Ascending aorta (tissue), 2 donors: ENCODE data around the gene RGS6. TPM values are rescaled to one million over a fixed set of nuclear protein-coding genes. Genes with fewer than 3 reads are reported as not detected.

Experiments
- DNase-seq, 2 donors: peaks; one replicate each; pipeline ENCODE4 v3.0.0-alpha.2; 2019; ENCODE audit warnings: low spot score in 2 of 2
- H3K27ac ChIP-seq, 2 donors: fragments of 200-600 bp; sonication (generic); one replicate each; pipeline ENCODE4 v1.5.1; 2016 to 2017; ENCODE audit warnings: mild to moderate bottlenecking in 1 of 2
- H3K27me3 ChIP-seq: fragments of 200-600 bp; sonication (generic); one replicate; pipeline ENCODE4 v1.5.1; 2017
- H3K36me3 ChIP-seq, 2 donors: fragments of 200-600 bp; sonication (generic); one replicate each; pipeline ENCODE4 v1.5.1; 2016
- H3K4me1 ChIP-seq, 2 donors: fragments of 200-600 bp; sonication (generic); one replicate each; pipeline ENCODE4 v1.5.1; 2016 to 2017; ENCODE audit warnings: mild to moderate bottlenecking in 1 of 2
- H3K4me3 ChIP-seq, 2 donors: fragments of 200-600 bp; sonication (generic); one replicate each; pipeline ENCODE4 v1.5.1; 2016 to 2017; ENCODE audit warnings: mild to moderate bottlenecking in 1 of 2
- H3K9me3 ChIP-seq, 2 donors: fragments of 200-600 bp; sonication (generic); one replicate each; pipeline ENCODE4 v1.5.1; 2016
- CTCF ChIP-seq, 3 experiments: fragments of 200-600 bp in 2 of 3; fragments of 450-650 bp in 1 of 3; sonication (generic) in 2 of 3; IDR thresholded peaks; one replicate each; pipeline ENCODE4 v1.5.1; 2016 to 2019; ENCODE audit warnings: antibody characterized with exemption in 3 of 3, mild to moderate bottlenecking in 1 of 3, moderate library complexity in 1 of 3
- intact Hi-C: fragments of 100-400 bp; cut with DNase I; formaldehyde crosslinking; loops from one replicate; pipeline ENCODE4 v1.15.1; 2023
- total RNA-seq: library from RNA; depleted of rRNA; stranded (reverse); fragments of >200 nt; gene quantifications from one replicate; pipeline ENCODE4 v1.1.0, GENCODE V29; 2016

RGS6 gene
- total RNA-seq, 1 donor from 2014 or later = 0.11 TPM

- no peak for TF ChIP-seq CTCF (IDR thresholded peaks at IDR 0.05)
- H3K4me3 ChIP-seq = no peak overlapping the region
- H3K9me3 ChIP-seq = no peaks in the 10 kb centered on the region
- no peaks in the 10 kb centered on the region for H3K27me3 ChIP-seq
- intact Hi-C loops = no loop called here
- no peaks in the 10 kb centered on the region for H3K4me1 ChIP-seq
- H3K27ac ChIP-seq = no peak overlapping the region
- no peak for DNase-seq
- H3K36me3 ChIP-seq = no peaks in the 10 kb centered on the region
These were observed 472.0 kb downstream of the RGS6 start for GRCh38 chr14:72404106-72404774.

- Histone ChIP-seq H3K27ac (no peak overlapping the region), H3K9me3 (no peaks in the 10 kb centered on the region), H3K4me3 (no peak overlapping the region), H3K4me1 (no peaks in the 10 kb centered on the region), H3K36me3 (no peaks in the 10 kb centered on the region), H3K27me3 (no peaks in the 10 kb centered on the region)
- no peak for DNase-seq
- no peak for TF ChIP-seq CTCF (IDR thresholded peaks at IDR 0.05)
- intact Hi-C loops = no loop called here
These were observed 472.8 kb downstream of the RGS6 start for GRCh38 chr14:72404998-72405397.

GRCh38 chr14:72408020-72408419 lies 475.8 kb downstream of the RGS6 start:
- Histone ChIP-seq H3K9me3 (no peaks in the 10 kb centered on the region), H3K4me1 (no peaks in the 10 kb centered on the region), H3K27me3 (no peaks in the 10 kb centered on the region), H3K4me3 (no peak overlapping the region), H3K36me3 (no peaks in the 10 kb centered on the region), H3K27ac (no peak overlapping the region)
- no peak for DNase-seq
- no peak for TF ChIP-seq CTCF (IDR thresholded peaks at IDR 0.05)
- intact Hi-C loops = no loop called here

- no peak overlapping the region for H3K27ac ChIP-seq
- H3K27me3 ChIP-seq = no peaks in the 10 kb centered on the region
- no peaks in the 10 kb centered on the region for H3K36me3 ChIP-seq
- TF ChIP-seq CTCF (IDR thresholded peaks at IDR 0.05) = no peak
- DNase-seq = no peak
- intact Hi-C loops = no loop called here
- H3K4me3 ChIP-seq = no peak overlapping the region
- no peaks in the 10 kb centered on the region for H3K4me1 ChIP-seq
- H3K9me3 ChIP-seq = no peaks in the 10 kb centered on the region
These were observed 476.8 kb downstream of the RGS6 start for GRCh38 chr14:72409047-72409446.

DNA sequence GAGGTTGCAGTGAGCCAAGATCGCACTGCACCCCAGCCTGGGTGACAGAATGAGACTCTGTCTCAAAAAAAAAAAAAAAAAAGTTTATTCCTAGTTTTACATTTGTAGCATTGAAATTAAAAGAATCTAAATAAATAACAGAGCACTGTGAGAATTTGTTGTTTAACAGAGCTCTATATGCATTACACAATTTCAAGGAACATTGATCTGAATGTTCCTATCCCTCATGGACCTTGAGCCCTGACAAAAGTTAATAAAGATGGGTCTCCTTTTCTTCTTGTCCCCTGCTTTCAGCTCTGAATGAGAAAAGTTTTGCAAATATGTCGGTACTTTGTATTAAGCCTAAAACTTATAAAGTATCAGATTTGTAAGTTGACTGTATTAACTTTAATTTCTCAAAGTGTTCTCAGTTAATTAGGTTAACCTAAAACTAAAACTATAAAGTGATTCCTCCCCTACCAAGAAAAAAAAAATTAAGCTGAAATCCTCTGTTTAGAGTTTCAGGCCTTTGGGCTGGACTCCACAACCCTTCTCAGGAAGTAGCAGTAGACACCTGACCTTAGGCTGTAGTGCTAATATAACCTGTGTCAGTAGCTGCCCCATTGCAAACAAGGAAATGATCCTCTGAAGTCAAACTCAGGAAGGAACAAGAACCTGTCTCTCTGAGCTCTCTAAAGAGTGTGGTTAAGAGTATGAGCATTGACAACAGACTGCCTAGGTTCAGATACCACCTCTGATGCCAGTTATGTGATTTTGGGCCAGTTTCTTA lies 484.0 kb downstream of the RGS6 start:
- H3K36me3 ChIP-seq = no peaks in the 10 kb centered on the region
- peaks cover 0 to 5% of the 10 kb centered on the region in 2 donors for H3K9me3 ChIP-seq
- no peaks in the 10 kb centered on the region for H3K27me3 ChIP-seq
- no peak overlapping the region for H3K27ac ChIP-seq
- H3K4me1 ChIP-seq = no peaks in the 10 kb centered on the region
- intact Hi-C loops = no loop called here
- no peak for TF ChIP-seq CTCF (IDR thresholded peaks at IDR 0.05)
- no peak overlapping the region for H3K4me3 ChIP-seq
- DNase-seq = no peak
